ENCODE measurements around the gene CPEB3.

- no peak for TF ChIP-seq EZH2 (IDR thresholded peaks at IDR 0.05)
- no peak for TF ChIP-seq POLR2AphosphoS5 (IDR thresholded peaks at IDR 0.05; ENCODE audit: borderline replicate concordance, low read depth, low read length)
Observed at GRCh38 chr10:92126100-92126650, 164.7 kb downstream of the CPEB3 start.
